KOPT-K1 (cell line): ENCODE results near the gene PIP5K1C.

Experiments
- H3K27ac ChIP-seq: fragments of 200-600 bp; sonication (generic); 2 replicates; pipeline ENCODE4 v1.5.1; 2016; ENCODE audit warnings: antibody characterized with exemption, mild to moderate bottlenecking, low read depth, low read length; ENCODE audit not compliant: poor library complexity, severe bottlenecking
- H3K36me3 ChIP-seq: fragments of 200-600 bp; sonication (generic); 2 replicates; pipeline ENCODE4 v1.5.1; 2017; ENCODE audit warnings: antibody characterized with exemption, mild to moderate bottlenecking, low read length, moderate library complexity; ENCODE audit not compliant: insufficient read depth
- H3K9me3 ChIP-seq: fragments of 200-600 bp; sonication (generic); 2 replicates; pipeline ENCODE4 v1.5.1; 2017; ENCODE audit warnings: antibody characterized with exemption, low read length, mild to moderate bottlenecking; ENCODE audit not compliant: insufficient read depth, poor library complexity, severe bottlenecking

The PIP5K1C gene, protein sequence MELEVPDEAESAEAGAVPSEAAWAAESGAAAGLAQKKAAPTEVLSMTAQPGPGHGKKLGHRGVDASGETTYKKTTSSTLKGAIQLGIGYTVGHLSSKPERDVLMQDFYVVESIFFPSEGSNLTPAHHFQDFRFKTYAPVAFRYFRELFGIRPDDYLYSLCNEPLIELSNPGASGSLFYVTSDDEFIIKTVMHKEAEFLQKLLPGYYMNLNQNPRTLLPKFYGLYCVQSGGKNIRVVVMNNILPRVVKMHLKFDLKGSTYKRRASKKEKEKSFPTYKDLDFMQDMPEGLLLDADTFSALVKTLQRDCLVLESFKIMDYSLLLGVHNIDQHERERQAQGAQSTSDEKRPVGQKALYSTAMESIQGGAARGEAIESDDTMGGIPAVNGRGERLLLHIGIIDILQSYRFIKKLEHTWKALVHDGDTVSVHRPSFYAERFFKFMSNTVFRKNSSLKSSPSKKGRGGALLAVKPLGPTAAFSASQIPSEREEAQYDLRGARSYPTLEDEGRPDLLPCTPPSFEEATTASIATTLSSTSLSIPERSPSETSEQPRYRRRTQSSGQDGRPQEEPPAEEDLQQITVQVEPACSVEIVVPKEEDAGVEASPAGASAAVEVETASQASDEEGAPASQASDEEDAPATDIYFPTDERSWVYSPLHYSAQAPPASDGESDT

GRCh38 chr19:3700242-3701032 lies at the start of gene PIP5K1C:
Gene PIP5K1C (minus strand): TSS chr19:3700468. CDS start chr19:3700390, 78 bp downstream.
- H3K27ac ChIP-seq = peak within 1 kb of the TSS; percentile 46
- no peaks in the 10 kb centered on the region for H3K36me3 ChIP-seq
- H3K9me3 ChIP-seq = no peaks in the 10 kb centered on the region

GRCh38 chr19:3748965-3749364 lies 48.7 kb upstream of the PIP5K1C start:
- H3K27ac ChIP-seq = no peak overlapping the region
- no peaks in the 10 kb centered on the region for H3K9me3 ChIP-seq
- peaks cover 16% of the 10 kb centered on the region; the same call in 1 of the 2 replicates for H3K36me3 ChIP-seq

GRCh38 chr19:3746371-3747056 lies 46.2 kb upstream of the PIP5K1C start:
- Histone ChIP-seq H3K27ac (no peak overlapping the region), H3K36me3 (peaks cover 16% of the 10 kb centered on the region; the same call in 1 of the 2 replicates)

DNA sequence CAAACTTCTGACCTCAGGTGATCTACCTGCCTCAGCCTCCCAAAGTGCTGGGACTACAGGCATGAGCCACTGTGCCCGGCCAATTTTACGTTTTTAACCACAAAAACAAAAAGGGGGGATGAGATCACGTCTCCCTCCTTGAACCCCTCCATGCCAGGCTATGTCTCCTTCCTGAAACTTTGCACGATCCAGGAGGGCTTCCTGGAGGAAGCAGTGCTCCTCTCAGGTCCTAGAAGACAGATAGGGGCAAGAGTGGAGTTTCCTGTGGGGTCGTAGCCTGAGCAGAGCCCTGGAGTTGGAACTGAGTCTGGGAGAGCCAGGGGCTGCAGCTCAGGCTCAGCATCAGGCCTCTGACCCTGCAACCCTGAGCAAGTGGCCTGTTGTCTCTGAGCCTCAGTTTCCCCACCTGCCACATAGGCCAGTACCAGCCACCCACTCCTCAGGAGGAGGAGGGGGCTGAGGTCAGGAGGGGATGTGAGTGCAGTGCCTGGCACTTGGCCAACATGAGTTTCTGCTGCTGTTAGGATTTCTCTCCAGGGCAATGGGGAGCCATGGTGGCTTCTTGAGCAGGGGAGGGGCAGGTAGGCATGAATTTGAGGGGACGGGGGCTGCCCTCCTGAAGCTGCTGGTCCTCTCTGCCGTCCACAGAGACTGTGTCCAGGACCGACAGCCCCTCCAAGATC lies 45.2 kb upstream of the PIP5K1C start:
- H3K27ac ChIP-seq = no peak overlapping the region
- H3K36me3 ChIP-seq = peaks cover 10% of the 10 kb centered on the region; the same call in 1 of the 2 replicates
- no peaks in the 10 kb centered on the region for H3K9me3 ChIP-seq

More at GRCh38 chr19:3746371-3747056, 46.2 kb upstream of the PIP5K1C start:
- H3K9me3 ChIP-seq = no peaks in the 10 kb centered on the region

- Histone ChIP-seq H3K9me3 (no peaks in the 10 kb centered on the region), H3K36me3 (no peaks in the 10 kb centered on the region), H3K27ac (no peak overlapping the region)
Measured at GRCh38 chr19:3743486-3743885, 43.2 kb upstream of the PIP5K1C start.

- Histone ChIP-seq H3K36me3 (no peaks in the 10 kb centered on the region), H3K27ac (no peak overlapping the region), H3K9me3 (no peaks in the 10 kb centered on the region)
Measured at GRCh38 chr19:3740431-3740830, 40.2 kb upstream of the PIP5K1C start.

DNA sequence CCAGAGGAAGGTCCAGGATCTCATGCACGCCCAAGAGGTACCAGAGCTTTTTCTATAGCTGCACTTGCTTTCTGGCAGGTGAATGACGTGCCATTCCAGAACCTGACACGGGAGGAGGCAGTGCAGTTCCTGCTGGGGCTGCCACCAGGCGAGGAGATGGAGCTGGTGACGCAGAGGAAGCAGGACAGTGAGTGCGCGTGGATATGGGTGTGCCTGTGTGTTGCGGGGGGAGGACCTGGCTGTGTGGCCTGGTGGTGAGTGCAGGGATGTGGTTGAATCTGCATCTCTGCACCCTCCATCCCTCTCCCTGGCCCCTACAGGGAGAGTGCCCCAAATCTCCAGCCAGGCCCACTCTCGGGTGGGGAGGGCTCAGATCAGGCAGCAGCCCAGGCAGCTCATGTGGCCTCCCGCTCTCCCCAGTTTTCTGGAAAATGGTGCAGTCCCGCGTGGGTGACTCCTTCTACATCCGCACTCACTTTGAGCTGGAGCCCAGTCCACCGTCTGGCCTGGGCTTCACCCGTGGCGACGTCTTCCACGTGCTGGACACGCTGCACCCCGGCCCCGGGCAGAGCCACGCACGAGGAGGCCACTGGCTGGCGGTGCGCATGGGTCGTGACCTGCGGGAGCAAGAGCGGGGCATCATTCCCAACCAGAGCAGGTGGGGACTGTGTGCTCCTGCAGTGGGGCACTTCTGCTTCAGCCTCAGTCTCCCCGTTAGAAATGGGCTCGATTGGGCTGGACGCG lies 38.4 kb upstream of the PIP5K1C start:
- Histone ChIP-seq H3K36me3 (no peaks in the 10 kb centered on the region), H3K9me3 (no peaks in the 10 kb centered on the region), H3K27ac (no peak overlapping the region)

- Histone ChIP-seq H3K9me3 (no peaks in the 10 kb centered on the region), H3K36me3 (no peaks in the 10 kb centered on the region), H3K27ac (no peak overlapping the region)
Measured at GRCh38 chr19:3737487-3738205, 37.4 kb upstream of the PIP5K1C start.

DNA sequence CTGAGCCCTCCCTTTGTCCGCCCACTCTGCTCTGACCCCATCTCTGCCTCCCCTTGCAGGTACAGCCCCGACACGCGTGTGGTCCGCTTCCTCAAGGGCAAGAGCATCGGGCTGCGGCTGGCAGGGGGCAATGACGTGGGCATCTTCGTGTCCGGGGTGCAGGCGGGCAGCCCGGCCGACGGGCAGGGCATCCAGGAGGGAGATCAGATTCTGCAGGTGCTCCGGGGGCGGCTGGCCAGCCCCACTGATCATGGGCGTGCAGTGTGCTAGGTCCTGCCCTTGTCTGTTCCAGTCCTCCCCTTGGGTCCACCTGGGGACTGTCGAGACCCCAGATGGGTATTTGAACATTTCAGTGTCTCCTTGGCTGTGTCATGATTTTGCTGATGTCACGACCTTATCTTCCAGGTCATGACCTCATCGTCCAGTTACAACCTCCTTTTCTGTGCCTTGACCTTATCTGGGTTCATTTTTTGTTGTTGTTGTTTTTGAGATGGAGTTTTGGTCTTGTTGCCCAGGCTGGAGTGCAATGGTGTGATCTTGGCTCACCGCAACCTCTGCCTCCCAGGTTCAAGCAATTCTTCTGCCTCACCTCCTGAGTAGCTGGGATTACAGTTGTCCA lies 35.9 kb upstream of the PIP5K1C start:
- Histone ChIP-seq H3K36me3 (no peaks in the 10 kb centered on the region), H3K27ac (no peak overlapping the region), H3K9me3 (no peaks in the 10 kb centered on the region)

DNA sequence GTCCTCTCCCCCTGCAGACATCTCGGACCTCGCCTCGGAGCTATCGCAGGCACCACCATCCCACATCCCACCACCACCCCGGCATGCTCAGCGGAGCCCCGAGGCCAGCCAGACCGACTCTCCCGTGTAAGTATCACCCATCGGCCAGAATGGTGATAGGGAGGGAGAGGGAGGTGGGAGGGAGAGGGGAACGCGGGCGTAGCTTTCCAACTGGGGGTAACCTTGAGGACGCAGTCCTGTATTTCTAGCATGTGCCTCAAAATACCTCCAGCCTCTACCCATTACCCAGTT lies 34.0 kb upstream of the PIP5K1C start:
- H3K27ac ChIP-seq = no peak overlapping the region
- H3K9me3 ChIP-seq = no peaks in the 10 kb centered on the region
- no peaks in the 10 kb centered on the region for H3K36me3 ChIP-seq

GRCh38 chr19:3733549-3734309 lies 33.5 kb upstream of the PIP5K1C start:
- H3K36me3 ChIP-seq = no peaks in the 10 kb centered on the region

DNA sequence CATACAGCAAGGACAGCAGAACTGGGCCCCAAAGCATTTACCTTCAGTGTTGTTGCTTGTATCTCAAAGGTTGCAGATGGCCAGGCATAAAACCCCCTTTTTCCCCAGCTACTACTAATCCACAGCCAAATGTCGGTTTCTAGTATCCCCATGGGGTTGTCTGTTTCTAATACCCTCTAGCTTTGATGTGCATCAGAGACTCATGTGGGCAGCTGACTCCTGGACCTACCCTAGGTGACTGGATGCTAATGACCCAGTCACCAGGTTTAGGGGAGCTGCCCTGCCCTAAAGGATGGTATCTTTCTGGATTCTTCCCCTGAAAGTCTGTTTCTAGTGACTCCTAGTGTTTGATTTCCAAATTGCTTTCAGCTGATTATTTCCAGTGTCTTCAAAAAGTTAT lies 31.8 kb upstream of the PIP5K1C start:
- H3K9me3 ChIP-seq = no peaks in the 10 kb centered on the region
- no peaks in the 10 kb centered on the region for H3K36me3 ChIP-seq
- H3K27ac ChIP-seq = no peak overlapping the region

More at GRCh38 chr19:3733549-3734309, 33.5 kb upstream of the PIP5K1C start:
- Histone ChIP-seq H3K9me3 (no peaks in the 10 kb centered on the region), H3K27ac (no peak overlapping the region)
